GM23248 (cell line): Measurements from ENCODE around the gene MME.

Experiments used
- EZH2 ChIP-seq: fragments of 200-600 bp; sonication (generic); IDR thresholded peaks from 2 replicates; pipeline ENCODE4 v1.6.1; 2018; ENCODE audit warnings: antibody characterized with exemption, mild to moderate bottlenecking; ENCODE audit not compliant: insufficient read depth, poor library complexity, severe bottlenecking
- EZH2phosphoT487 ChIP-seq: fragments of 200-600 bp; sonication (generic); IDR thresholded peaks from 2 replicates; pipeline ENCODE4 v1.6.1; 2018; ENCODE audit warnings: antibody characterized with exemption, moderate library complexity, mild to moderate bottlenecking, low read depth; ENCODE audit not compliant: insufficient read depth

DNA sequence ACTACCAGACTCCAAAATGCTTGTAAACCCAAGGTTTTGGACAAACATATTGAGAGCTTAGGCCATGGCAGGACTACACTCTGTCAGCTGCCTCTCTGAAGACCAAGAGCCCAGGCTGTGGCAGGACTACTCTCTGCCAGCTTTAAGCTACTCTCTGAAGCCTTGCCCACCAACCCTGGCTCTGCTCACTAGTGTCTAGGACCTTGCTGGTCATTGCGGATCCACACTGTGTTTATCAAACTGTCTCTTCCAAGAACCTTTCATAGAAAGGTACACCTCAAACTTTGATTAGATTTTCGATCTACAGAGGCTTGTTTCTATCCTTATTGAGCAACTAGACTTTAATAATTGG is 41.9 kb upstream of the MME start:
- no peak for TF ChIP-seq EZH2phosphoT487
- TF ChIP-seq EZH2: no peak
